ENCODE measurements around the gene SMC3. TPM values are rescaled to one million over a fixed set of nuclear protein-coding genes. Genes with fewer than 3 reads are reported as not detected.
A peak's percentile ranks its signal among the peaks of the same experiment; 100 is the strongest.

The SMC3 gene
- total and polyA plus RNA-seq, 2 of the 4 experiments (the other 2 are of a cell fraction) = 15.0 to 15.2 TPM

GRCh38 chr10:110540031-110540430, 27.5 kb upstream of the SMC3 start:
- H3K27me3 ChIP-seq (ENCODE audit: control insufficient read depth, insufficient read depth, low read length) = no peaks in the 10 kb centered on the region
- no CpG with 5 or more reads among the region's 1 CpG for WGBS, 2 experiments (ENCODE audit: extremely low coverage in 2 of 2, insufficient read length in 1 of 2)

More at GRCh38 chr10:110540031-110540430, 27.5 kb upstream of the SMC3 start:
- TF ChIP-seq BHLHE40 (IDR thresholded peaks at IDR 0.05; ENCODE audit: low read depth, low read length) = no peak
- no peak for TF ChIP-seq RAD21 (IDR thresholded peaks at IDR 0.05; ENCODE audit: low read length)
- TF ChIP-seq MAZ (IDR thresholded peaks at IDR 0.05; ENCODE audit: borderline replicate concordance, low read depth, low read length) = no peak
- no peak for TF ChIP-seq RCOR1 (IDR thresholded peaks at IDR 0.05; ENCODE audit: insufficient replicate concordance, low read length)
- TF ChIP-seq MAFK (IDR thresholded peaks at IDR 0.05; ENCODE audit: low read depth, low read length) = no peak
- no peak for TF ChIP-seq RFX5 (IDR thresholded peaks at IDR 0.05; ENCODE audit: low read depth, low read length)
- no peak for TF ChIP-seq SMC3 (IDR thresholded peaks at IDR 0.05; ENCODE audit: low read depth, low read length)
- no peak for TF ChIP-seq CEBPB (IDR thresholded peaks at IDR 0.05; ENCODE audit: low read depth, low read length)
- no peak for TF ChIP-seq CTCF (conservative IDR thresholded peaks at IDR 0.05; ENCODE audit: low read depth, low read length)
- TF ChIP-seq POLR2A (IDR thresholded peaks at IDR 0.05; ENCODE audit: low read depth, low read length) = no peak
- Histone ChIP-seq H2BK5ac (ENCODE audit: low read depth, low read length, poor library complexity, severe bottlenecking) (no peak overlapping the region), H2BK120ac (ENCODE audit: low read depth, low read length) (no peak overlapping the region), H2AK5ac (ENCODE audit: low read depth, low read length) (no peak overlapping the region), H4K91ac (ENCODE audit: insufficient read depth, low read depth, low read length) (no peak overlapping the region), H3K9me1 (ENCODE audit: insufficient read depth, low read length) (peaks cover 12% of the 10 kb centered on the region; the same call in 1 of the 2 replicates), H4K8ac (ENCODE audit: low read depth in 2 of 2, low read length in 2 of 2) (no peak overlapping the region), H3K4me1 (ENCODE audit: control insufficient read depth, insufficient read depth, low read length) (peaks cover 9% of the 10 kb centered on the region), H3K4me2 (ENCODE audit: low read depth, low read length) (no peak overlapping the region), H2BK20ac (ENCODE audit: low read depth, low read length) (no peak overlapping the region), H4K5ac (ENCODE audit: low read depth, low read length) (no peak overlapping the region), H3K56ac (ENCODE audit: extremely low read depth, insufficient read depth, low read length) (no peak overlapping the region), H3K18ac (ENCODE audit: low read depth, low read length) (no peak overlapping the region), H3K23ac (ENCODE audit: low read depth, low read length) (no peak overlapping the region), H3K9ac (ENCODE audit: low read depth, low read length) (no peak overlapping the region), H3K4me3 (ENCODE audit: insufficient read depth, low read depth, low read length) (no peak overlapping the region), H2AFZ (replicated peaks; ENCODE audit: low read length, poor library complexity) (no peak overlapping the region), H2BK15ac (ENCODE audit: low read depth, low read length) (peak overlapping the region; percentile 21; the same call in 1 of the 3 replicates), H4K20me1 (ENCODE audit: insufficient read depth, low read length) (no peaks in the 10 kb centered on the region), H3K4ac (ENCODE audit: low read depth, low read length) (no peak overlapping the region), H3K9me3 (ENCODE audit: control insufficient read depth, insufficient read depth, low read length) (no peaks in the 10 kb centered on the region), H3K27ac (ENCODE audit: insufficient read depth, low read length) (no peak overlapping the region), H2AK9ac (replicated peaks; ENCODE audit: low read depth, low read length, poor library complexity) (no peak overlapping the region), H3K14ac (replicated peaks; ENCODE audit: low read depth, low read length) (no peak overlapping the region), H3K36me3 (ENCODE audit: control insufficient read depth, insufficient read depth, low read length) (no peaks in the 10 kb centered on the region), H3K79me1 (ENCODE audit: low read depth in 1 of 2, low read length in 2 of 2) (no peaks in the 10 kb centered on the region)
- DNase-seq = no peak
- in situ Hi-C loops (cut with MboI; ENCODE audit: low sequenced_read_pairs) = no loop called here
- CTCF ChIA-PET = interaction anchor here (0.6 to 0.8 kb wide), 4 partner anchors 10 to 233 kb away, joined by 3 to 5 read pairs (median 4); no protein-coding TSS in a partner anchor
- no peak for ATAC-seq (ENCODE audit: low read depth)
- dilution Hi-C loops (cut with HindIII; ENCODE audit: low sequenced_read_pairs, unreplicated experiment) = no loop called here
- intact Hi-C loops (cut with micrococcal nuclease) = no loop called here
- BruUV-seq (replicated peaks) = no TSS peak
- POLR2A ChIA-PET (ENCODE audit: unreplicated experiment) = no interaction called here
